Mucosa of descending colon (tissue), 3 donors: ENCODE results near the gene RAD50. TPM values are rescaled to one million over a fixed set of nuclear protein-coding genes. Genes with fewer than 3 reads are reported as not detected.

ENCODE experiments used
- ATAC-seq: fragments of 200-7000 bp; cut with Tn5 transposase; one replicate; pipeline ENCODE4 v1.9.1; 2020; ENCODE audit warnings: mild to moderate bottlenecking, moderate library complexity
- DNase-seq, 3 donors: peaks; one replicate each; pipeline ENCODE4 v3.0.0-alpha.2; 2020
- H3K36me3 ChIP-seq: fragments of 200-600 bp; one replicate; pipeline ENCODE4 v1.8.0; 2021; ENCODE audit warnings: low read depth, mild to moderate bottlenecking
- H3K4me1 ChIP-seq: fragments of 200-600 bp; one replicate; pipeline ENCODE4 v1.8.0; 2021; ENCODE audit warnings: low read depth, mild to moderate bottlenecking
- H3K4me3 ChIP-seq: fragments of 200-600 bp; one replicate; pipeline ENCODE4 v1.8.0; 2021; ENCODE audit warnings: mild to moderate bottlenecking
- H3K9me3 ChIP-seq: fragments of 200-600 bp; one replicate; pipeline ENCODE4 v1.8.0; 2021; ENCODE audit warnings: mild to moderate bottlenecking
- intact Hi-C, 2 donors: fragments of 100-400 bp; cut with DNase I in 1 of 2; cut with micrococcal nuclease in 1 of 2; formaldehyde crosslinking; loops; one replicate each; pipeline versions ENCODE4 v1.11.0 to v1.11.1; 2022; cut with DNase I, micrococcal nuclease
- total RNA-seq, 3 donors: library from RNA; stranded (reverse); fragmentation: NEBNext Ultra II Directional in 2 of 3; extraction: Animal tissue kit (Norgen Biotek cat#: 25700) in 2 of 3; gene quantifications; one replicate each; pipeline versions ENCODE4 v1.2.1 to v1.2.4, GENCODE V29; 2021 to 2023
- TF ChIP-seq, protein P1 (sequence below): fragments of 200-600 bp; IDR thresholded peaks from one replicate; pipeline ENCODE4 v1.8.0; 2022; ENCODE audit warnings: antibody characterized with exemption, mild to moderate bottlenecking
- donor health status: DM: no; HTN: no; CAD: no; lungs with moderate emphysema.
- donor health status: DM: no; HTN: no; CAD: no.
- donor health status: DM: no; HTN: yes; CAD: no.

The RAD50 gene
- total RNA-seq, 3 donors from 2014 or later: 35.3 to 43.8 (median 36.1) TPM

GRCh38 chr5:132539716-132540115 is 17.1 kb upstream of the RAD50 start:
- no peaks in the 10 kb centered on the region for H3K9me3 ChIP-seq
- no peak overlapping the region for H3K4me3 ChIP-seq
- no peak for DNase-seq
- intact Hi-C loops: no loop called here
- no peaks in the 10 kb centered on the region for H3K4me1 ChIP-seq
- H3K36me3 ChIP-seq: no peaks in the 10 kb centered on the region
- no peak for ATAC-seq
- TF ChIP-seq, protein P1, sequence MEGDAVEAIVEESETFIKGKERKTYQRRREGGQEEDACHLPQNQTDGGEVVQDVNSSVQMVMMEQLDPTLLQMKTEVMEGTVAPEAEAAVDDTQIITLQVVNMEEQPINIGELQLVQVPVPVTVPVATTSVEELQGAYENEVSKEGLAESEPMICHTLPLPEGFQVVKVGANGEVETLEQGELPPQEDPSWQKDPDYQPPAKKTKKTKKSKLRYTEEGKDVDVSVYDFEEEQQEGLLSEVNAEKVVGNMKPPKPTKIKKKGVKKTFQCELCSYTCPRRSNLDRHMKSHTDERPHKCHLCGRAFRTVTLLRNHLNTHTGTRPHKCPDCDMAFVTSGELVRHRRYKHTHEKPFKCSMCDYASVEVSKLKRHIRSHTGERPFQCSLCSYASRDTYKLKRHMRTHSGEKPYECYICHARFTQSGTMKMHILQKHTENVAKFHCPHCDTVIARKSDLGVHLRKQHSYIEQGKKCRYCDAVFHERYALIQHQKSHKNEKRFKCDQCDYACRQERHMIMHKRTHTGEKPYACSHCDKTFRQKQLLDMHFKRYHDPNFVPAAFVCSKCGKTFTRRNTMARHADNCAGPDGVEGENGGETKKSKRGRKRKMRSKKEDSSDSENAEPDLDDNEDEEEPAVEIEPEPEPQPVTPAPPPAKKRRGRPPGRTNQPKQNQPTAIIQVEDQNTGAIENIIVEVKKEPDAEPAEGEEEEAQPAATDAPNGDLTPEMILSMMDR: no peak

GRCh38 chr5:132540149-132540548 is 16.6 kb upstream of the RAD50 start:
- no peak overlapping the region for H3K4me3 ChIP-seq
- H3K9me3 ChIP-seq: no peaks in the 10 kb centered on the region
- no peaks in the 10 kb centered on the region for H3K4me1 ChIP-seq
- no peaks in the 10 kb centered on the region for H3K36me3 ChIP-seq
- TF ChIP-seq, protein P1: no peak
- DNase-seq (no peak), ATAC-seq (no peak)
- intact Hi-C loops: no loop called here

DNA sequence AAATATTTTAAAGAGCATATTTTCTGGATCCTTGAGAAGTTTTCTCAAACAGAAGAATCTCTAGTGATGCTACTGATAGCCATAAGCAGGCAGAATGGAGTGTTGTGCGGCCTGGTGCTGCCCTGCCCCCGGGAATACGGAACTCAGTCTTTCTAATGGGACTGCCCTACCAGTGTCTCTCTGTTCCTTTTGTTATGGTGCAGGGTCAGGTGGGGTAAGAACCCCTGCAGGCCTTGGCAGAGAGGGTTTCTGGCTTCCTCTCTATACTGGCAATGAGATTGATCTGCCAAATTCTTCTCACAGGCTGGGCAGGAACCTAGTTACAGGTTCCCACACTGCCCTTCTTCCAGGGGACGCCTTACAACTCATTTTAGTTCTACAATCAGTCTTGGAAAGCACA is 16.0 kb upstream of the RAD50 start:
- TF ChIP-seq, protein P1: no peak
- Histone ChIP-seq H3K9me3 (no peaks in the 10 kb centered on the region), H3K4me1 (no peaks in the 10 kb centered on the region), H3K36me3 (no peaks in the 10 kb centered on the region), H3K4me3 (no peak overlapping the region)
- intact Hi-C loops: no loop called here
- no peak for DNase-seq
- no peak for ATAC-seq

DNA sequence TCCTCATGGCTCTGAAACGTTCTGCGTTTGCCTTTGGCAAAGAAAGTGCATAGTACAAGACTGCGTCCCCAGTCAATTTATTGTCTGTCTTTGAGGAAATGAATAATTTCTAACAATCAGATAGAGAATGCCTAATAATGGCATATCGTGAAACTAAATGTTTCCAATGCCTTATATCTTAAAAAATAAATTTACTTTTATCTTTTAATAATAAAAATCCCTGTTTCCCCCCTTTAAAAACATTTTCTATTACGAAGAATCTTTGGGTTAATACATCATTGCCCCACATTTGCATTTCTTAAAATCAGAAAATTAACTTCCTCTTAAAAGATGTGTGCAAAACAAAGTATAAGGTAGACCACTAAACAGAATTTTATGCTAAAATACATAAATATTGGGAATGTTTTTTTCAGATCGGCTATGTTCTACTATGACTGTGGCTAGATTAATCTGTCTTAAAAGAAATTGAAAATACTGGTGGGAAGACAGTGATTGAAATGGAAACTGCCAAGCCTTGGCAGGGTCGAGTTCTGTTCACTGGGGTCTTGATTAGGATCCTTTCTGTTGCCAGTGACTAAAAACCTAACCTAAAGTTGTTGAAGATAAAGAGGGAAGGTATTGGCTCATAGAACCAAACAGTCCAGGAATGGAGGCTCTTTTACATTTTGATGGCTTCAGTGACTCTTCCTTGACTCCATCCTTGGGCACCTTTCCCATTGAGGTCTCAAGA is 13.1 kb upstream of the RAD50 start, which contains the start of gene IL5:
IL5 (minus strand) TSS at position 51 of the 730 bp plus-strand sequence; CDS start at position 7, 44 bp downstream.
- TF ChIP-seq, protein P1: no peak
- no peaks in the 10 kb centered on the region for H3K36me3 ChIP-seq
- H3K9me3 ChIP-seq: no peaks in the 10 kb centered on the region
- no peak within 1 kb of the TSS for H3K4me3 ChIP-seq
- ATAC-seq: no peak
- H3K4me1 ChIP-seq: no peaks in the 10 kb centered on the region
- intact Hi-C loops: no loop called here
- DNase-seq: no peak

DNA sequence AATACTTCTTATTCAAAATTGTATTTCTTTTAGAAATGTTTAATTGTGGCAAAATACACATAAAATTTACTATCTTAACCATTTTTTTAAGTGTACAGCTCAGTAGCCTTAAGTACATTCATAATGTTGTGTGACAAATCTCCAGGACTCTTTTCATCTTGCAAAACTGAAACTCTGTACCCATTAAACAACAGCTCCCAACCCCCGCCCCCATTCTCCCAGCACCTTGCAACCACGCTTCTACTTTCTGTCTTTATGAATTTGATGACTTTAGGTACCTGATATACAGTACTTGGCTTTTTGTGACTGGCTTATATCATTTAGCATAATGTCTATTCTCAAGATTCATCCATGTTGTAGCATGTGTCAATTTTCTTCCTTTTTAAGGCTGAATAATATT is 10.7 kb upstream of the RAD50 start:
- Histone ChIP-seq H3K9me3 (no peaks in the 10 kb centered on the region), H3K4me3 (no peak overlapping the region), H3K36me3 (no peaks in the 10 kb centered on the region), H3K4me1 (no peaks in the 10 kb centered on the region)
- TF ChIP-seq, protein P1: no peak
- ATAC-seq (no peak), DNase-seq (no peak)
- intact Hi-C loops: no loop called here
